ENCODE results near the gene TMEM270. TPM values are rescaled to one million over a fixed set of nuclear protein-coding genes. Genes with fewer than 3 reads are reported as not detected.
"Not testable (repeated sequence)": the region's sequence is repeated elsewhere in the genome, so short reads cannot be mapped to it uniquely, and the experiment has no call there.

Gene TMEM270
- total RNA-seq, 1 donor from 2014 or later, result not detected

DNA sequence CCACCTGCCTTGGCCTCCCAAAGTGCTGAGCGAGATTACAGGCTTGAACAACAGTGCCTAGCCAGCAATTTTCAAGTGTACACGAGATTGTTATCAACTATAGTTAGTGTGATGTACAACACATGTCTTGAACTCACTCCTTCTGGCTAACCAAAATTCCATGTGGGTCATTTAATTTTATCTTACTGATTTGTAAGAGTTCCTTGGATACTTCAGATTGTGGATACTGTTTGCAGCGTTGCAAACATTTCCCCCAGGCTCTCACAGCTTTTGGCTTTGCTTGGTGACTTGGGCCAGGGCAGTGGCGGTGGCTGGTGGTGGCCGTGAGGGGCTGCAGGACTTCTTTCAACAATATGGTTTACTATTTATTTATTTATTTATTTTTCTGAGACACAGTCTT, 8.5 kb upstream of the TMEM270 start:
- DNase-seq (ENCODE audit: low read depth in 2 of 2), result no peak

DNA sequence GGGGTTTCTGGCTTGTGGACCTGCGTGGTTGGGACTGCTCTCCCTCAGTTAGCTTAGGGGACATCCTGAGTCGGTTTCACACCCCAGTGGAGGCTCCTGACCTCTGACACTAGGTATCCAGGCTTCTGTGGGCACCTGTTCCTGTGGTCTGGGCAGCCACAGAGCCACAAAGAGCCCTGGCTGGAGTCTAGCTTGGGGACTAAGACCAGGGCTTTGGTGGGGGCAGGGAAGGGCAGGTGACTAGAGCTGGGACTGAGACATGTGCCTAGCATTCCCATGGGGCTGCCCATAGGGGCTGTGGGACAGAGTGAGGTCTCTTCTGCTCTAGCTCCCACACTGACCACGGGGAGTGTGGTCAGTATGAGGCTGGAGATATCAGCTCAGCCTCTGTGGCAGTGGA, 4.0 kb upstream of the TMEM270 start:
- no peak for DNase-seq (ENCODE audit: low read depth in 2 of 2)

DNA sequence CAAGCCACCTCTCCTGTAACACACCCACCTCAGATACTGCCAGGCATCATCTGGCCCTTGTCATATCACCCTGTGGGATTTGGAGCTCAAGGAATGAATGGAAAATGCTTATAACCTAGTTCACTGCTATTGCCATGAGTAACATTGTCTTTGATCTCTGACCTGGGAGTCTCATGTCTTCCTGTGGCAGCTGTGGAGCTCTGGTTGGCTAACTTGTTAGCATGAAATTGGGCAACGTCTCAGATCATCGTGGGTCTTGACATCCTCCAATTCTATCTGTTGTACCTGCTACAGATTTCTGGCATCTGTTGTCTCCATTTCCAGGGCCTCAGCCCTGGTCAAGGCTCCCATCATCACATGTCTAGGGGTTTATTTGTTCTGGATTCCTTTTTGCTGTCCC, 2.2 kb upstream of the TMEM270 start:
- DNase-seq (ENCODE audit: low read depth in 2 of 2), result peak in 1 of 2 donors; percentile 24

DNA sequence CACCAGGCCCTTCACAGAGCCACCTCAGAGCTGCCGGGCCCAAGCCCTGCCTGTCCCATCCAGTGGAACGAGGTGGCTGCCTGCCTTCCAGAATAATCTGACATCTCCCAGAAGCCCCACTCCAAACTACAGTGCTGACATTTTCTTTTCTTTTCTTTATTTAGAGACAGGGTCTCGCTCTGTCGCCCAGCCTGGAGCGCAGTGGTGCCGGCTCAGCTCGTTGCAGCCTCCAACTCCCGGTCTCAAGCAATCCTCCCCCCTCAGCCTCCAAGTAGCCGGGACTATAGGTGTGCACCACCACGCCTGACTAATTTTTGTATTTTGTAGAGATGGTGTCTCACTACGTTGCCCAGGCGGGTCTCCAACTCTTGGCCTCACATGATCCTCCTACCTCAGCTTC, 346 bp downstream of the TMEM270 start:
- DNase-seq (ENCODE audit: low read depth in 2 of 2), result no peak

DNA sequence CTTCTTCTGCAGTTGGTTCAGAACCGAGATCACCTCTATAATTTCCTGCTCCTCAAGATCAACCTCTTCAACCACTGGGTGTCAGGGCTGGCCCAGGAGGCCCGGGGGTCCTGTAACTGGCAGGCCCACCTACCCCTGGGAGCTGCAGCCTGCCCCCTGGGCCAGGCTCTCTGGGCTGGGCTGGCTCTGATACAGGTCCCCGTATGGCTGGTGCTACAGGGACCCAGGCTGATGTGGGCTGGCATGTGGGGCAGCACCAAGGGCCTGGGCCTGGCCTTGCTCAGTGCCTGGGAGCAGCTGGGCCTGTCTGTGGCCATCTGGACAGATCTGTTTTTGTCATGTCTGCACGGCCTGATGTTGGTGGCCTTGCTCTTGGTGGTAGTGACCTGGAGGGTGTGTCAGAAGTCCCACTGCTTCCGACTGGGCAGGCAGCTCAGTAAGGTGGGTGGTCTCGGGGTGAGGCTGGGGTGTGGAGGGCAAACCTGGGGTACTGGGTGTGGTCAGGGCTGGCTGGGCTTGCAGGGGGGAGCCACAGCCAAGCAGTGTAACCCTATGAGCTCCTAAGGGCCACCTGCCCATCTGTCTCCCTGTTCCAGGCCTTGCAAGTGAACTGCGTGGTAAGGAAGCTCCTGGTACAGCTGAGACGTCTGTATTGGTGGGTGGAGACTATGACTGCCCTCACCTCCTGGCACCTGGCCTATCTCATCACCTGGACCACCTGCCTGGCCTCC, 4.2 kb downstream of the TMEM270 start:
- DNase-seq (ENCODE audit: low read depth in 2 of 2), result no peak

DNA sequence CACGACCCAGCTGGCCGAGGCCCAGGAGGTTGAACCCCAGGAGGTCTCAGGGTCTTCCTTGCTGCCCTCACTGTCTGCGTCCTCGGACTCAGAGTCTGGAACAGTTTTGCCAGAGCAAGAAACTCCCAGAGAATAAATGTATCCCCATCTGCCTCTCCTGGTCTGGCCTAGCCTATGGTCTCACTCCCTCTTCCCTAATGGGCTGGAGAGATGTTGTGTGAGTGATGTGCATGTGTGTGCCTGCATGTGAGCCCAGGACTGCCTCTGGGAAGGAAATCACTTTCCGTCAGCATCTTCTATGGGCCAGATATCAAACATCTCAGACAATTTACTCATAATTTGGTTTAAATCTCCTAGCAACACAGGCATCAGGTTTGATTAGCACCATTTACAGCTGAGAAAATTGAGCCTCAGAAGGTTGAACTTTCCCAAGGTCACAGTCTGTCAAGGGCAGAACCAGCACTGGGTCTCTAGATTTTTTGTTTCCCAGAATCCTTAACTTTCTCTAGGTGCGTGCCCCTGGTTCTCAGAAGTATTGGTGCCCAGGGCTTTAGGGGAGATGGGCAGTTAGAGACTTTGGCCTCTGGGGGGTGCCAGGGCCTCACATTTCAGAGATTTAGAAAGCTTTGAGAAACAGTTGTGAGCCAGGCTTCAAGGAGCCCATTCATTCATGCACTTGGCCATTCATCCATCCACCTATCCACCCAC, 4.9 kb downstream of the TMEM270 start:
- DNase-seq (ENCODE audit: low read depth in 2 of 2), result peak; percentile 55 to 69

DNA sequence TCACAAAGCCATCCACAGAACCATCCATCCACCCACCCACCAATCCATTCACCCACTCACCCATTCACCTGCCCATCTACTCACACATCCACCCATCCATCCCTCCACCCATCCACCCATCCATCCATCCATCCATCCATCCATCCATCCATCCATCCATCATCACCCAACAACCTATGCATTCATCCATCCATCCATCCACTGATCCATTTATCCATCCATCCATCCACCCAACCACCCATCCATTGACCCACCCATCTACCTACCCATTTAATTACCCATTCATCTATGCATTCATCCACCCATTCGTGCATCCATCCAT, 5.4 kb downstream of the TMEM270 start:
- DNase-seq (ENCODE audit: low read depth in 2 of 2), result no peak

DNA sequence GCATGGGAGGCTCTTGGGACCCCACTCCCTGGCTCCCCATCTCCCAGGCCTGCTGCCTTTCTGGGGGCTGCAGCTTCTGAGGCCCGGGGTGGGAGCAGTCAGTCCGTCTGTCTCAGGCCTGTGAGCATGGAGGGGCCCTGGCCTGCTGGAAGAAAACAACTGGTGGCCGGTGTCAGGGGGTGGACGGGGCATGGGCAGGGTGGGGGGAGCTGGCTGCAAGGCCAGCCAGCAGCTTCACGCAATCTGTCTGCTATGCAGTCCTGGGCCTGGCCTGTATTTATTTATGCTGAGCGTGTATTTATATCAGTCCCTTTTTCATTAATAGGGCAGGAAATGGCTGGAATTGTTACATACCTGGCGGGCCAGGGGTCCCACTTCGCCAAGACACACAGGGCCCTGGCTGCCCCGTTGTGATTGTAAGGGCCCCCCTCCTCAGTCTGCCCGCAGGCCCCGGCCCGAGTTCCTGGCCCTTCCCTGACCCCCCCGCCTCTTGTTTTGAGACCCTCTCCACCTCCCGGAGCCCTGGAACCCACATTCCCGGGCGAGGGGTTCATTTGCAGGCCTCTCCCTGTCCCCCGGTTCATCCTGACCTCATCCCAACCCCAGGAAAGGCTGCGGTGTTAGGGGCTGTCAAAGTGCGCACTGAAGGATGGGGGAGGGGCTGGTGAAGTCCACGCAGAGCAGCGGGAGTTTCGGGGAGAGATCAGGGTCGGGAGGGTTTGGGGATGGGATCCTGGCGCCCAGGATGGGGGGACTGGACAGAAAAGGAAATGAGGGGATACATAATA, 8.2 kb downstream of the TMEM270 start:
- DNase-seq (ENCODE audit: low read depth in 2 of 2), result peak in 1 of 2 donors; percentile 72

DNA sequence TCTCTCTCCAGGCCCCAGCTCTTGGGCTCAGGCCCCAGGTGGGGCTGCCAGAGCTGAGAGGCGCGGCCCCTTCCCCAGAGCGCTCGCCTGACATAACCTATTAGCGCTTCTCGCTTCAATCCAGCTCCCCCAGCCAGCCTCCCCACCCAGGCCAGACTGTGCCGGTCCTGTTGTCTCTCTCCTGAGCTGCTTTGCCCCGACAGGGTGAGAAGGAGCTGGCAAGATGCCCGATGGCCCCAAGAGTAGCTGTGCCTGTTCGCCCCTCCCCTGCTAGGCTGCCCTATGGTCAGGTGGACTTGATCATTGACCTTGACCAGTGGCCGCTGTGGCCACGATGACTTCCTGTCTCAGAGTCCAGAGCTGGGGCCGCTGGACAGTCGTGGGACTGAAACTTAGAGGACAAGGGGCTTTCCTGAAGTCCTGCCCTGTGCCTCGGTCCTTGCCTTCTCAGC, 9.1 kb downstream of the TMEM270 start:
- no peak for DNase-seq (ENCODE audit: low read depth in 2 of 2)

DNA sequence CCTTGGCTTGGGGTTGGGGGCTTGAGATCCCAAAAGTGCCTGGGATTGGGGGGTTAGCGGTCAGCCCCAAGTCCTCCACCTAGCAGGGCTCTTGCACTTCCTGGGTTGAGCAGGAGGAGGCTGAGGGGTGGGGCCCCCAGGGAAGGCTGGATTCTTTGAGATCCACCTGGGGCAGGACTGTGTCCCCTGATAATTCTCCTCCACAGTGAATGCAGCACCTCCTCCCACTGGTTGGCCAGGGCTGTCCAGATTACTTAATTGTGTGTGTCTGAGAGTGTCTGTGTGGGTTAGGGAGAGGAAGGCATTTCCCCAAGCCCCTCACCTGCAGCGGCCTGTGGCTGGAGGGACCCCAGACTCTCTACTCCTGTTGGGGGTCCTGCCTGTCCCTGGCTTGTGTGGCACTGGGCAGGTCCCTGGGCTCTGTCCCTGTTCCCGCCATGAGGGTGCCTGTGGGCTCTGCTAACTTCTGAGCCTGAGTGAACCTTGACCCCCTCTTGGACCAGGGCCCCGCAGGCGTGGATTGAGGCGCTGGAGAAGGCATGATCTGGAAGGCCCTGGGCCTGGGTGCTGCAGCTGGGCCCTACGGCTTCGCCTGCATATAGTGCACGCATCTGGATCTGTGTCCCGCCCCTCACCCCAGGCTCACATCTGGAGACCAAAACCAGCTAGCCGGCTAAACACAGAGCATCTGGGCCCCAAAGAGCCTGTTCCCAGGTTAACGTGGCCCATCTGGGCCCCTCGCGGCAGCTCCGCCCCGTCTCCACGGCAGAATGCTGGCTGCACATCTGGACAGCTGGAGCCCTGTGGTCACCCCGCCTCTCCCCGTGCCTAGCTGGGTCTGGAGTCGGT, 10.4 kb downstream of the TMEM270 start:
- no peak for DNase-seq (ENCODE audit: low read depth in 2 of 2)

DNA sequence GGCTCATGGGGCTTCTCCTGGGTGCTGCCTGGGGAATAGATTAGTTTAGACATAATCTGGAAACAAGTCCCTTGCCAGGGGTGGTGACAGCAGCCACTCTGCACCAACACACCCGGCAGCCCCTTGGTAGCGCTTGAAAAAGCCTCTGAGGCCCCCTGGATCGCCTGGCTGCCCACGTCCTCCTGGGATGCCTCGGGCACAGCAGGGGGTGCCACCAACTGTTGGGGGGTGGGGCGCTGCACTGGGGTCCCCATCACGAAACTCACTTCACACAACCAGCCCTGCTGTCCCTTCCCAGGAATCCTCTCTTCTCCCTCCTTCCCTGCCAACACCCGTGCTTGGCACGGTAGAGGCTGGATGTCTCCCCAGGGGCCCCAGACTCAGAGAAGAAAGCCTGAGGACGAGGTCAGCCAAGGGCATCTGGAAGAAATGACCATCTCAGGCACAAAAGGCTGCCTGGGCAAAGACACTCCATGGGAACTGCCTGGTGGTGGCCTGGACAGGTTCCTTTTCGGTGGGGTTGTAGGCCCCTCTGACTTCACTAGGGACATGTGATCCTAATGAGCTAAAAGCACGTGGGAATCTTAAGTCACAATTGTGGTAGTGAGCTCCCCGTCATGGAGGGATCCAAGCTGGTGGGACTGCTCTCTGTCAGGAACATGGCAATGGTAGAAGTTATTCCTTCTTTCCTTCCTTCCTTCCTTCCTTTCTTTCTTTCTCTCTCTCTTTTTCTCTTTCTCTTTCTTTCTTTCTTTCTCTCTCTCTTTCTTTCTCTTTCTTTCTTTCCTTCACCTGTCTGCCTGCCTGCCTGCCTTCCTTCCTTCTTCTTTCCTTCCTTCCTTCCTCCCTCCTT, 11.3 kb downstream of the TMEM270 start:
- no peak for DNase-seq (ENCODE audit: low read depth in 2 of 2)

DNA sequence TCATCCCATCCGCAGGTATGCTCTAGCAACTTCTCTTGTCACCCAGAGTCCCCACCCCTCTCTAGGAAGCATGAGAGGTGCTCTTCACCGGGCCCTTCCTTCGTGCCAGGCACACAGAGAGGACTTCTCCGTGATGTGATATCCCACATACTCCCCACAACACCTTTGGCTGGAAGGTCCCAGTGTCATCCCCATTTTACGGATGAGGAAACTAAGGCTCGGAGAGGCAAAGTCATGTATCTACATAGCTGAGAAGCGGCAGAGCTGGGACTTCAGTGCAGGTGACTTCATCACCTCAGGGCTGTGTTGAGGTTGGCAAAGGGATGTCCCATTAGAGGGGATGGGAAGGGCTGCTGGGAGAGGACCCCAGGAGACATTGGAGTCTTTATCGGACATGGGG, 15.4 kb downstream of the TMEM270 start:
- no peak for DNase-seq (ENCODE audit: low read depth in 2 of 2)

DNA sequence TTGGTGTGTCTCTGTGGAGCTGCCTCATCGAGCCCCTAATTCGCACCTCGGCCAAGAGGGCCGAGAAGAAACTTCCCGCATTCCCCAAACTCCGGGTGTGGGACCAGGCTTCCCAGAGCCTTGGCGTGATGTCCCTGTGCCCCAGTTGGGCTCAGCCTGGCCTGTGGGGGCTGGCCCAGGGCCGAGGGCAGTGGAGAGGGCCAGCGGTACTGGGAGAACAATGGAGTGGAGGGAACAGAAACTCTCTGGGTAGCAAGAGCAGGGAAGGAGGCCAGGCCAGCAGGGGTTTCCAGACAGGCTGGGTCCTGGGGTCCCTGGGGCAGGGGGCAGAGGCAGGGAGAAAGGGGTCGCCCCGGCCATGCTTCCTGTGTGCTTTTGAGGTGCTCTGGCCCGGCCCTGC, 16.0 kb downstream of the TMEM270 start:
- no peak for DNase-seq (ENCODE audit: low read depth in 2 of 2)

DNA sequence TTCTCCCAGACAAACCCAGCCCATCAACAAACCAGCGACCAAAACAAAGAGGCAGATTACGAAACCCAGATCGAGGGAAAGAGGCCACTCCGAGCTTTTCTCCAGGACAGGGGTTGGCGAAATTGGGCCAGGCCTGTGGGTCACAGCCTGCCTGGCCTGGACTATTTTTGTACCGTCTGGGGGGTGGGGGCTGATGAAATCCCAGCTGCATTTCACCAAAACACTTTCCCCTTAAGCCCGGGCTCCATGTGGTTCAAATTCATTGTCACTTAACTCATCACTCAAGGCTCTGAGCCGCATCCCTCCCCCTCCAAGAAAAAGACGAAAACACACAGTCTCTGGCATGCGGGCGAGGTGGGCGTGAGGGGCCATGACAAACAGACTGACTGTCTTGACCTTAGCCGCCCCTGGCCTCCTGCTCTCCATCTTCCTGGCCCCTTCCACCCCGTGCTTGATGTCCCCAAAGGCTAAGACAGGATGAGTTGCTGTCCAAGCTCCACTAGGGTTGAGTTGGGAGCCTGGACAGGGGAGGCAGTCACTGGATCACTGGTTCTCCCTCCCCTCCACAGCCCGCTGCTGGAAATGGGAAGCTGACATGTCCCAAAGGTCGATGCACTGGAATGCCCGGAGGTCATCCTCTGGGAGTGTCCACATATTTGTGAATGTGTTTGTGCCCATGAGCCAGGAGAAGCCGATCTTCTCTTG, 19.2 kb downstream of the TMEM270 start:
- peak in 1 of 2 donors; percentile 60 for DNase-seq (ENCODE audit: low read depth in 2 of 2)

DNA sequence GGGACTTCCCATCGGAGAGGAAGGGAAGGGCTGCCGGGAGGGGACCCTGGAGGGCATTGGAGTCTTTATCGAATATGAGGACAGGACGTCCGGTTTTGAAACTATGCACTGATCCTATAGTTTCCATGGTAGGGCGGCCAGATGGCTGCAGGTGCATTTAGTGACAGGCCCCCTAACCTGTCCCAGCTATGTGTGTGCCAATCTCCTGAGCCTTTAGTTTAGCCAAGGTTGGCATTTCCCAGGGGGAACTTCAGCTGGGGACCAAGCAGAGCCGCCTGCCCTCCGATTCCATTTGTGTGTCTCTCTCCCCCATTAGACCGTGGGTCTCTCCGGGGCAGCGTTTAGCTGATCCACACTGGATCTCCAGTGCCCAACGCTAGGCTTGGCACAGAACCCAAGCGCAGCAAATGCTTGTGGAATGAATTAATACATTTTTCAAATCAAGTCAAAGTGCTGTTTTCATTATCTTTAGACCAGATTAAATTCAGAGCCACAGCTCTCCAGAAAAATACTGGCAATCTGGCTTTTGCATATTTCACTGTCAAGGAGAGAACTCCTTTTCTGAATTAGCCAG, 19.9 kb downstream of the TMEM270 start:
- DNase-seq (ENCODE audit: low read depth in 2 of 2), result peak in 1 of 2 donors; percentile 39

DNA sequence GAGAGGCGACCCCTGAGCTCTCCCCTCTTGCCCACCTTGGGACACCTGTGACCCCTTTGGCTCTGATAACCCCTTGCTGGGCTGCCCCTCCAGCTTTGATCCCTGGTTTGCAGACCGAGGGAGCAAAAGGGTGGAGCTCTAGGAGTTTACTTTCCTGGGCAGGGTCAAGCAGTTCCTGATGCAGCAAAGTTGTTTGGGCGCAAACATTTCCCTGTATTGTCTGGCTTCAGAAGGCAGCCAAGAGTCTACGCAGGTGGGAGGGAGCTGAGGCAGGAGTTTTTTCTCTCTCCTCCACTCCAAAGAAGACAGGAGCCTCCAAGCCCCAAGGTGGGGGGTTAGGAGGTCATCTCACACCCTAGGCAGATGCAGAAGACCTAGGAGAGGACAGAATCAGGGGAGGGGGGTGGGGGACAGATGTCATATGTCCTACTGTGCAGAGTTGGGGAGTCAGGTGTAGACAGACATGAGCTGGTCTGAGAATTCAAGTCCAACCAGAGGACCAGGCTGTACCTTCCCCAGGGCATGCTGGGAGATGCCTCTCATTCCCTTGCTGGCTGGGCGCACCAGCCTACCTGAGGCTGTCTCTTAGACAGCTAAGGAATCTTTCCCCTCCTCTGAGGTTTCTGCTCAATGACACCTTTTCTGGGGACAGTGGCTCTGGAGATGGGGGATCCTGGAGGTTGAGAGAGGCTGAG, 20.5 kb downstream of the TMEM270 start:
- no peak for DNase-seq (ENCODE audit: low read depth in 2 of 2)

DNA sequence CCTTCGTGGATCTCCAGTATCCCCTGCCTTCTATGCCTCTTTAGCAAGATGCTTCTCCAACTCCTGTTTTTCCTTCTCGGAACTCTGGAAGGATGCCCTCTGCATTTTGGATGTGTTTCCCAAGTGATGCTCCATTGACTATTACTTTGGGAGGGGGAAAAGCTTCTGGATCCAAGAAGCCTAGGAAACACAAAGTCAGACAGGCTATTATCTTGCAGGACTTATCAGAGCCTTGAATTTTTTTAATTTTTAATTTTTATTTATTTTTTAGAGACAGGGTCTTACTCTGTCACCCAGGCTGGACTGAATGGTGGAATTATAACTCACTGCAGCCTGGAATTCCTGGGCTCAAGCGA, 21.1 kb downstream of the TMEM270 start:
- DNase-seq (ENCODE audit: low read depth in 2 of 2), result no peak

DNA sequence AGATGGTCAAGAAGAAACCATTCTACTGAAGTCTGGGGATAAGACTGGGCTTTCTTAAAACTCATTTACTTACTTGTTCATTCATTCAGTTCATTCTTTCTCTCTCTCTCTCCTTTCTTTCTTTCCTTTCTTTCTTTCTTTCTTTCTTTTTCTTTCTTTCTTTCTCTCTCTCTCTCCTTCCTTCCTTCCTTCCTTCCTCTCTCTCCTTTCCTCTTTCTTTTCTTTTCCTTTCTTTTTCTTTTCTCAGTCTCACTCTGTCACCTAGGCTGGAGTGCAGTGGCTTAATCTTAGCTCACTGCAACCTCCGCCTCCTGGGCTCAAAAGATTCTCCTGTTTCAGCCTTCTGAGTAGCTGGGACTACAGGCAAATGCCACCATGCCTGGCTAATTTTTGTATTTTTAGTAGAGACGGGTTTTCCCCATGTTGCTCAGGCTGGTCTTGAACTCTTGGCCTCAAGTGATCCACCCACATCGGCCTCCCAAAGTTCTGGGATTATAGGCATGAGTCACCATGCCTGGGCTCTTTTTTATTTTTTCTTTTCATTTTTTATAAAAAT, 24.0 kb downstream of the TMEM270 start:
- not testable (repeated sequence) for DNase-seq (ENCODE audit: low read depth in 2 of 2)
